Activated T-cell treated with anti-CD3 and anti-CD28 coated beads for 4 hours (primary cell): Measurements from ENCODE around the gene SNX32.
A peak's percentile ranks its signal among the peaks of the same experiment; 100 is the strongest.

Source experiments
- DNase-seq: peaks from one replicate; pipeline ENCODE4 v3.0.0-alpha.2; 2020

The SNX32 gene

GRCh38 chr11:65857853-65858680, 24.3 kb downstream of the SNX32 start, which contains the start of gene CFL1:
CFL1 (minus strand) TSS chr11:65858180; CDS start chr11:65858099, 81 bp downstream.
- peak; percentile 89 for DNase-seq

- DNase-seq = no peak
Observed at GRCh38 chr11:65858681-65859087, 24.9 kb downstream of the SNX32 start.

DNA sequence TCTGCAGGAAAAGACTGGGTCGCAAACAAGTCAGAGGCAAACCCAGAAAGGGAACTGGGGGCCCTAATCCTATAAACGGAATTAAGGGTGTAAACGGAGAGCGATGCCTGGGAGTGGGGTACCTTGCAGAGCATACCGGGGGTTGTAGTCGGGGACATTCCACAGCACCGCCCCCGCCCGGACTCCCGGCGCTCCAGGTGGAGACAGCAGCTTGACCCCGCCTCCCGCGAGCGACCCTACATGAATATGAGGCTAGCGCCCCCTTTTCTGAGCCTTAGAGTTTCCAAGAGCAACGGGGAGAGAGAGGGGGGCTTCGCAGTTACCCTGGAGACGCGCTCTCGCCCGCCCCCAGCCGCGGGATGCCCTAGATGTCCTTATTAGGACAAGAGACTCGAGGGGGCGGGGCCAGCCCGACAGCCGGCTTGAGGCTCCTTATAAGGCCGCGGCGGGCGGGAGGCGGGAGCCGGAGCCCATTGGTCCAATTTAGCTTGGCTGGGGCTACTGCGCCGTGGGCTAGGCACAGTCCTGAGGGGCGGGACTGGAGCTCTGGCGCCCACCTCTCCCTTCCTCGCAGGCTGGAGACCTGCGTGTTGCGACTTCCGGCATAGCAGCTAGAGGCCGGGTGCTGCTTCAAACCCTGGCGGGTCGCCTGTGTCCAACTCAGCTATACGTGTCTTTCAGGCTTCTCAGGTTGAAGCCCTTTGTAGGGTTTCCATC, 25.5 kb downstream of the SNX32 start:
- DNase-seq = peak; percentile 94

GRCh38 chr11:65859812-65860277, 26.1 kb downstream of the SNX32 start:
- no peak for DNase-seq

GRCh38 chr11:65860278-65861164, 26.8 kb downstream of the SNX32 start, which contains the start of gene MUS81:
MUS81 (plus strand) TSS chr11:65860433; CDS start chr11:65860754, 321 bp downstream.
- DNase-seq = peak; percentile 95

- DNase-seq = no peak
Observed at GRCh38 chr11:65861165-65861505, 27.4 kb downstream of the SNX32 start.

- no peak for DNase-seq
Observed at GRCh38 chr11:65861533-65862183, 27.9 kb downstream of the SNX32 start.

- no peak for DNase-seq
Observed at GRCh38 chr11:65862191-65862735, 28.5 kb downstream of the SNX32 start.

DNA sequence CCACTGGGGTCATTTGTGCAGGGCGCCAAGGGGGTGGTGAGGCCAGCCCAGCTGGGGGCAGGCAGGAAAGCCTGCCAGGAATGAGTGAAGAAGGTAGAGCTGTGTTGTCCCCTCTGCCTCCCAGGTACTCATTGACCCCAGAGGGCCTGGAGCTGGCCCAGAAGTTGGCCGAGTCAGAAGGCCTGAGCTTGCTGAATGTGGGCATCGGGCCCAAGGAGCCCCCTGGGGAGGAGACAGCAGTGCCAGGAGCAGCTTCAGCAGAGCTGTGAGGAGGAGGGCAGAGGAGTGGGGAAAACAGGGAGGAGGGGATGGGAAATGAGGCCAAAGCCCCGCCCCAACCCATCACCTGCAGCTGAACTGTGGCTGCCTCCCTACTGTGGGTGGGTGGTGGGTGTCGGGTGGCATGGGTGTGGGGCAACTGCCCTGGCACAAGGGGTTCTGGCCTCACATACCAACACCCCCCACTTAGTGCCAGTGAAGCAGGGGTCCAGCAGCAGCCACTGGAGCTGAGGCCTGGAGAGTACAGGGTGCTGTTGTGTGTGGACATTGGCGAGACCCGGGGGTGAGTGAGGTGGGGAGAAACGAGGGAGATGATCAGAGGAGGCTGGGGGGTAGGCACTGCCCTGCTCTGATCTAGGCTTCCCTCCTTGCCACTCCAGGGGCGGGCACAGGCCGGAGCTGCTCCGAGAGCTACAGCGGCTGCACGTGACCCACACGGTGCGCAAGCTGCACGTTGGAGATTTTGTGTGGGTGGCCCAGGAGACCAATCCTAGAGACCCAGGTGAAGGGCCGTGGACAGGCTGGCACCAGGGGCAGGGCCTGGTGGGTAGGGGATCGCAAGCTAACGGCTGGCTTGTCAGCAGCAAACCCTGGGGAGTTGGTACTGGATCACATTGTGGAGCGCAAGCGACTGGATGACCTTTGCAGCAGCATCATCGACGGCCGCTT, 29.5 kb downstream of the SNX32 start:
- DNase-seq = no peak

GRCh38 chr11:65863889-65864705, 30.3 kb downstream of the SNX32 start:
- DNase-seq = no peak

GRCh38 chr11:65864706-65865471, 31.1 kb downstream of the SNX32 start:
- no peak for DNase-seq

DNA sequence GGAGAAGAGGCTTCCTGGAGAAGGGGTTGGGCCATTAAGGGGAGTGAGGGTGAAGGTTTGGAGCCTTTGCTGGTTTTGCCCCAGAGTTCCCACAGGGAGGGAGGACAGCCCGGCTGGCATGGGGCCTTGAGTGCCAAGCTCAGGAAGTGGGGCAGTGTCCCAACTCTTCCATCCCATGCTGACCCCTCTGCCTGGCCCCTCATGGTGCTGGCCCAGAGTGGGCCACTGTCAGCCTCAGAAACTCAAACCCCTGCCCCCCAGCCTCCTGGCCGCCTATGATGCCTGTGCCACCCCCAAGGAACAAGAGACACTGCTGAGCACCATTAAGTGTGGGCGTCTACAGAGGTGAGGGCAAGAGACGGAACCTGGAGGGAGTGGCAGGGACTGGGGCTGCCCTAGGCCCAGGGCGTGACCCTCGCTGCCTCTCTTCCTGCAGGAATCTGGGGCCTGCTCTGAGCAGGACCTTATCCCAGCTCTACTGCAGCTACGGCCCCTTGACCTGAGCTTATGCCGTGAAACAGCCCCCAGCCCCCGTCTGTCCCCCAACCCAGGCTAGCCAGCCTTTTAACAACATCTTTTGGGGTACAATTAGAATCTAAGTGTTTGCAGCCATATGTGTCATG, 31.9 kb downstream of the SNX32 start:
- DNase-seq = no peak

- no peak for DNase-seq
Observed at GRCh38 chr11:65866509-65867283, 32.9 kb downstream of the SNX32 start.

- DNase-seq = no peak
Observed at GRCh38 chr11:65867284-65868071, 33.7 kb downstream of the SNX32 start.

GRCh38 chr11:65868076-65868667, 34.4 kb downstream of the SNX32 start:
- no peak for DNase-seq

- no peak for DNase-seq
Observed at GRCh38 chr11:65868907-65869306, 35.1 kb downstream of the SNX32 start.
